GM12864 (cell line): Measurements from ENCODE around the gene TRMT112.

Experiments used
- DNase-seq: peaks from one replicate; pipeline ENCODE4 v3.0.0-alpha.2; 2011; ENCODE audit warnings: low read depth
- H3K4me3 ChIP-seq: 2 replicates; pipeline ENCODE4 v1.5.1; 2011; ENCODE audit warnings: mild to moderate bottlenecking, low read depth, low read length, control low read depth
- TF ChIP-seq, protein P1 (sequence below): IDR thresholded peaks from 2 replicates; pipeline ENCODE4 v1.5.1; 2011; ENCODE audit warnings: low read depth, mild to moderate bottlenecking, moderate library complexity, low read length, control low read depth, inconsistent platforms; ENCODE audit errors: missing control alignments

Gene TRMT112

DNA sequence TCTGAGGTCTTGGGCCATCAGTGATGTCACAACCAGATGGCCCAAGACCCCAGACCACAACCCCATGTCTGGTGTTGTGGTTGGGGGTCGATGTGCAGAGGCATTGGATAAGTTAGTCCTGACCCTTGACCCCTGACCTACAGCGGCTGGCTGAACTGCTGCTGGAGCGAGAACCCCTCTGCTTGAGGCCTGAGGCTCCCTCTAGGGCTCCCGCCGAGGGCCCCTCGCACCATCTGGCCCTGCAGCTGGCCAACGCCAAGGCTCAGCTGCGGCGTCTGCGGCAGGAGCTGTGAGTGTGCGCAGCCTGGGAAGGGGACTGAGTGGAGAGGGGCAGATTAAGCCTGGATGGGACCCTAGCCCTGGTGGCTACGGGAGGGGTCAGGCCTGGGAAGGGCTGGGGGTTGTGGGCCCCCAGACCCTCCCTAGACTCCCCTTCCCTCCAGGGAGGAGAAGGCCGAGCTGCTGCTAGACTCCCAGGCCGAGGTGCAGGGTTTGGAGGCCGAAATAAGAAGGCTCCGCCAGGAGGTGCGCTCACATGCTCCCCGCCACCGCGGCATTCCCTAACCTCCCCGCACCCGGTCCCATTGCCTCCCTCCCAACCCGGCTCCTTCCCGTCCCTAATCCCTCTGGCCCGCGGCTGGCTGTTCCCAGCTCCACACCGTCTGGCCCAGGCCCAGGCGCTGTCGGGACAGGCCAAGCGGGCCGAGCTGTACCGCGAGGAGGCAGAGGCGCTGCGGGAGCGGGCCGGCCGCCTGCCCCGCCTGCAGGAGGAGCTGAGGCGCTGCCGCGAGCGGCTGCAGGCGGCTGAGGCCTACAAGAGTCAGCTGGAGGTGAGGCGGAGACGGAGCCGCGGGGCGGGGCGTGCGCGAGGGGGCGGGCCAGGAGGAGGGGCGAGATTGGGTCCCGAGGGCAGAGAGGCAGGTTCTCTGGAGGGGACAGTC is 24.8 kb upstream of the TRMT112 start:
- no peak overlapping the region; the same call in 1 of the 2 replicates for H3K4me3 ChIP-seq
- no peak for DNase-seq
- TF ChIP-seq, protein P1, sequence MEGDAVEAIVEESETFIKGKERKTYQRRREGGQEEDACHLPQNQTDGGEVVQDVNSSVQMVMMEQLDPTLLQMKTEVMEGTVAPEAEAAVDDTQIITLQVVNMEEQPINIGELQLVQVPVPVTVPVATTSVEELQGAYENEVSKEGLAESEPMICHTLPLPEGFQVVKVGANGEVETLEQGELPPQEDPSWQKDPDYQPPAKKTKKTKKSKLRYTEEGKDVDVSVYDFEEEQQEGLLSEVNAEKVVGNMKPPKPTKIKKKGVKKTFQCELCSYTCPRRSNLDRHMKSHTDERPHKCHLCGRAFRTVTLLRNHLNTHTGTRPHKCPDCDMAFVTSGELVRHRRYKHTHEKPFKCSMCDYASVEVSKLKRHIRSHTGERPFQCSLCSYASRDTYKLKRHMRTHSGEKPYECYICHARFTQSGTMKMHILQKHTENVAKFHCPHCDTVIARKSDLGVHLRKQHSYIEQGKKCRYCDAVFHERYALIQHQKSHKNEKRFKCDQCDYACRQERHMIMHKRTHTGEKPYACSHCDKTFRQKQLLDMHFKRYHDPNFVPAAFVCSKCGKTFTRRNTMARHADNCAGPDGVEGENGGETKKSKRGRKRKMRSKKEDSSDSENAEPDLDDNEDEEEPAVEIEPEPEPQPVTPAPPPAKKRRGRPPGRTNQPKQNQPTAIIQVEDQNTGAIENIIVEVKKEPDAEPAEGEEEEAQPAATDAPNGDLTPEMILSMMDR, result peak; percentile 35

DNA sequence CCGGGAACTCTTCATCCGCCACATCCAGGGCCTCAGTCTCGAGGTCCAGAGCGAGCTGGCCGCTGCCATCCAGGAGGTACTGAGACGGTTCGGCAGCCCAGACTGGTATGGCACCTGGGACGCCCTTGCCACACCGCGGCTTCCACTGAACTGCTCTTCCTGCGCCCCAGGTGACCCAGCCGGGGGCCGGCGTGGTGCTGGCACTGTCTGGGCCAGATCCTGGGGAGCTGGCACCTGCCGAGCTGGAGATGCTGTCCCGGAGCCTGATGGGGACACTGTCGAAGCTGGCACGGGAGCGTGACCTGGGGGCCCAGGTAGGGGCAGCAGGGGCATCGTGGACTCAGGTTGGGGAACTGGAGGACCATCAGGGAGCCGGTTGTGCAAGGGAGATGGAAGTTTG is 24.1 kb upstream of the TRMT112 start:
- TF ChIP-seq, protein P1, result no peak
- no peak for DNase-seq
- H3K4me3 ChIP-seq, result no peak overlapping the region; the same call in 1 of the 2 replicates

DNA sequence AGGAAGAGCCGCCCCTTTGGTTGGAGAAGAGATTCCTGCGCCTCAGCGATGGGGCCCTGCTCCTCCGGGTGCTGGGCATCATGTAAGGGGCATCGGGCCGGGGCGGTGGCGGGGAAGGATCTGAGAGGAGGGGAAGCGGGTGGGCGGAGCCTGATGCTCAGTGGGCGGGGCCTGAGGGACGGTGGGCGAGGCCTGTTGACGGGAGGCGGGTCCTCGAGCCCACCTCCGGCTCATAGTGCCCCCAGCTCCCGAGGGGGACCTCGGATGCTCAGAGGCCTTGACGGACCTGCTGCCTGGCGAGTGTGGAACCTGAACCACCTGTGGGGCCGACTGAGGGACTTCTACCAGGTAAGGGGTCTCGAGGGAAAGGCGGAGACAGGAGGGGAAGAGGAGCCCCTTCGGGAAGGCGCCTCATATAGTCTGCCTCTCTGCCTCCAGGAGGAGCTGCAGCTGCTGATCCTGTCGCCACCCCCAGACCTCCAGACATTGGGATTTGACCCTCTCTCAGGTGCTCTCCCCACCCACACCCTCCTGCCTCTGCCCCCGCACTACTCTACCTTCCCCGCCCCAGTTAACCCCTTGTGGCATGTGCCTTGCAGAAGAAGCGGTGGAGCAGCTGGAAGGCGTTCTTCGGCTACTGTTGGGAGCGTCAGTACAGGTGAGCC is 23.4 kb upstream of the TRMT112 start:
- H3K4me3 ChIP-seq, result peak overlapping the region; percentile 62
- TF ChIP-seq, protein P1, result peak; percentile 28
- DNase-seq, result no peak

DNA sequence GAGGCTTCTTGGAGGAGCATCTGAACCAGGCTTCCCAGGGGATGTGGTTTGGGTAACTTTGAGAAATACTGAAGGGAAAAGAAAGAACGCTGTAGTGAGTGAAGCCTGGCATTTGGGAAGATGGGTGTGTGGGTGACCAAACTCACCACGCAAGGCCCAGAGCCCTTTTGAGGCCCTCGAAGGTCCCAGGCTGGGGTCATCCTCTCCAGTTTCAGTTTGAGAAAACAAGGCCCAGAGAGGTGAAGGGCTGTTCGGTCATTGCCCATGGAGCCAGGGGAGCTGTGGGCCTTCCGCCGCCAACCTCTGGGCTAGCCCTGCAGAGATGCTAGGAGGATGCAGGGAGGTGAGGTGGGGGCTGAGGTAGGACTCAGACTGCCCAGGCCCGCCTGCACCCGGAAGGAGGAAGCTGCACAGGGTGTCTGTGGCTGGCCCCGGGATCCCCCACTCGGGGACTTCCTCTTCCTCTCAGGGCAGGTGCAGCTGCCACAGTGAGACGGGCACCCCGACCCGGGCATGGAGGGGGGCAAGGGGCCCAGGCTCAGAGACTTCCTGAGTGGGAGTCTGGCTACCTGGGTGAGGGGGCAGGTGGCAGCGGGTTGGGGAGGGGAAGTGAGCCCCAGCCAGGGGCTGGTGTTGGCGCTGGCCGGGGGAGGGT is 22.5 kb upstream of the TRMT112 start, which contains the start of gene CCDC88B:
CCDC88B (plus strand) TSS at position 451 of the 655 bp plus-strand sequence; CDS start at position 514, 63 bp downstream.
- TF ChIP-seq, protein P1, result no peak
- peak within 1 kb of the TSS; percentile 62 for H3K4me3 ChIP-seq
- peak; percentile 50 for DNase-seq

DNA sequence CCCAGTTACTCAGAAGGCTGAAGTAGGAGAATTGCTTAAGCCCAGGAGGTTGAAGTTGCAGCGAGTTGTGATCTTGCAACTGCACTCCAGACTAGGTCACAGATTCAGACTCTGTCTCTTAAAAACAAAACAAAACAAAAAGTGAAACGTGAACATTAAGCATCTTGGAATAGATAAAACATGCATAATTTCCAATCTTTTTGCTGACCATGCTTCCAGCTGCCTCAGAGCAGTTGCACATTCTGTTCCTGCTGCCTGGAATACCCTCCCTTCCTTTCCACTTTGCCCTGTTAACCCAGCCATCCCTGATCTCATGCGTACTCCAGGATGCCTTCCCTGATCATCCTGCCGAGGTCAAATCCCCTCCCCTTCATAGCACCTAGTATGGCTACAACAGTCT is 21.9 kb upstream of the TRMT112 start:
- peak overlapping the region; percentile 62 for H3K4me3 ChIP-seq
- no peak for DNase-seq
- TF ChIP-seq, protein P1, result no peak

DNA sequence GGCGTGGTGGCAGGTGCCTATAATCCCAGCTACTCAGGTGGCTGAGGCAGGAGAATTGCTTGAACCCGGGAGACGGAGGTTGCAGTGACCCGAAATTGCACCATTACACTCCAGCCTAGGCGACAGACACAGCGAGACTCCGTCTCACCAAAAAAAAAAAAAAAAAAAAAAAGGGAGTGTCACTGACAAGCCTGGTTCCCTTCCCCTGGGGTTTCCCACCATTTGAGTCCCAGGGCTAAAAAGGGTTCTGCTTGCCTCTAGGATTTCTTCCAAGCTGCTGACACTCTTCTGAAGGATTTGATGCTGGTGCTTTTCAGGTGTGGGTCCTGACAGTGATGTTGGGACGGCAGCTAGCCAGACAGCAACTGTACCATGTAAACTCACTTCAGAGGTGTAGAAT is 21.4 kb upstream of the TRMT112 start:
- DNase-seq, result no peak
- TF ChIP-seq, protein P1, result no peak
- H3K4me3 ChIP-seq, result no peak overlapping the region; the same call in 1 of the 2 replicates
